Lung (tissue), 12 donors: ENCODE data around the gene GRIK2. TPM values are rescaled to one million over a fixed set of nuclear protein-coding genes. Genes with fewer than 3 reads are reported as not detected.

ENCODE experiments used
- ATAC-seq: fragments of 200-7000 bp; cut with Tn5 transposase; one replicate; pipeline ENCODE4 v1.9.1; 2020; ENCODE audit warnings: moderate number of reproducible peaks; ENCODE audit not compliant: insufficient read depth, low FRiP score
- DNase-seq, 3 donors: peaks; one replicate each; pipeline ENCODE4 v3.0.0-alpha.2; 2013 to 2017
- H3K27ac ChIP-seq, 2 donors: one replicate each; pipeline ENCODE4 v1.5.1; 2013; ENCODE audit warnings: mild to moderate bottlenecking in 2 of 2, moderate library complexity in 2 of 2, control low read depth in 1 of 2, inconsistent platforms in 1 of 2, low read depth in 1 of 2, low read length in 1 of 2
- H3K27me3 ChIP-seq, 3 donors: one replicate each; pipeline ENCODE4 v1.5.1; 2013; ENCODE audit warnings: low read length in 2 of 3; ENCODE audit not compliant: control insufficient read depth in 3 of 3, insufficient read depth in 3 of 3
- H3K36me3 ChIP-seq, 4 donors: one replicate each; pipeline ENCODE4 v1.5.1; 2013; ENCODE audit warnings: low read length in 4 of 4, mild to moderate bottlenecking in 1 of 4, moderate library complexity in 1 of 4; ENCODE audit not compliant: control insufficient read depth in 4 of 4, insufficient read depth in 4 of 4
- H3K4me1 ChIP-seq, 5 donors: one replicate each; pipeline ENCODE4 v1.5.1; 2013; ENCODE audit warnings: low read length in 5 of 5, mild to moderate bottlenecking in 2 of 5, moderate library complexity in 1 of 5; ENCODE audit not compliant: control insufficient read depth in 5 of 5, insufficient read depth in 5 of 5
- H3K4me3 ChIP-seq: one replicate; pipeline ENCODE4 v1.5.1; 2013; ENCODE audit warnings: mild to moderate bottlenecking, control low read depth, moderate library complexity
- H3K9ac ChIP-seq, 2 donors: one replicate each; pipeline ENCODE4 v1.5.1; 2013; ENCODE audit warnings: low read length in 2 of 2, control low read depth in 1 of 2; ENCODE audit not compliant: insufficient read depth in 1 of 2
- H3K9me3 ChIP-seq, 4 donors: one replicate each; pipeline ENCODE4 v1.5.1; 2013; ENCODE audit warnings: low read length in 3 of 4, mild to moderate bottlenecking in 1 of 4, moderate library complexity in 1 of 4; ENCODE audit not compliant: control insufficient read depth in 4 of 4, insufficient read depth in 3 of 4
- whole genome bisulfite sequencing, 2 donors: extraction: QIAGEN DNeasy Blood & Tissue Kit; methylation state at CpG; one replicate each; pipeline ENCODE4 v1.1.7; 2013; 5-methylcytosine and 5-hydroxymethylcytosine counted together
- polyA plus RNA-seq, 2 donors: library from polyadenylated mRNA; stranded (reverse); fragments of 200-250 nt; gene quantifications; one replicate each; pipeline ENCODE4 v1.2.1, GENCODE V29; 2013
- total RNA-seq, 2 donors: library from RNA; depleted of rRNA in 1 of 2; stranded (reverse); fragments of >200 nt in 1 of 2; gene quantifications; one replicate each; pipeline ENCODE4 v1.2.1, GENCODE V29; 2014 to 2021
- TF ChIP-seq, protein P1 (sequence below): IDR thresholded peaks from 2 replicates; pipeline ENCODE4 v1.5.1; 2012; ENCODE audit warnings: mild to moderate bottlenecking; ENCODE audit errors: control extremely low read depth, extremely low read depth
- donor health status: control.
- donor health status: control.
- donor health status: Bipolar disorder and iron deficiency.
- donor health status: healthy.
- donor health status: DM: yes; HTN: yes; CAD: no.

The GRIK2 gene
- total and polyA plus RNA-seq, 4 donors: 0.09 to 5.1 (median 0.67) TPM

DNA sequence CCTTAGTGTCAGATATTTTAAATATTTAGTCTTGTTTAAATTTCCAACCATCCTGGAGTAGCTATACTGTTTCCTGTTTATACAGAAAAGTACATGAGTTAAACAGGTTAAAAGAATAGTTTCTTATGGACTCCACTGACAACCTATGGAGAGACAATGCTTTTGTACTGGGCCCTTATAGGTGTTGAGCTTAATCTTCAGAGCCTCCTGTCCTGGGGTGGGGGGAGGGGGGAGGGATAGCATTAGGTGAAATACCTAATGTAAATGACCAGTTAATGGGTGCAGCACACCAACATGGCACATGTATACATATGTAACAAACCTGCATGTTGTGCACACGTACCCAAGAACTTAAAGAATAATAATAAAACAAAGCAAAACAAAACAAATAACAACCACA, 322.9 kb downstream of the GRIK2 start:
- Histone ChIP-seq H3K27me3 (no peaks in the 10 kb centered on the region), H3K36me3 (no peaks in the 10 kb centered on the region), H3K4me3 (no peak overlapping the region), H3K9ac (no peak overlapping the region), H3K4me1 (no peaks in the 10 kb centered on the region), H3K9me3 (no peaks in the 10 kb centered on the region), H3K27ac (no peak overlapping the region)
- no peak for ATAC-seq
- 64 to 90% methylated on average over 1 of the region's 1 CpG for WGBS, 2 donors
- TF ChIP-seq, protein P1, sequence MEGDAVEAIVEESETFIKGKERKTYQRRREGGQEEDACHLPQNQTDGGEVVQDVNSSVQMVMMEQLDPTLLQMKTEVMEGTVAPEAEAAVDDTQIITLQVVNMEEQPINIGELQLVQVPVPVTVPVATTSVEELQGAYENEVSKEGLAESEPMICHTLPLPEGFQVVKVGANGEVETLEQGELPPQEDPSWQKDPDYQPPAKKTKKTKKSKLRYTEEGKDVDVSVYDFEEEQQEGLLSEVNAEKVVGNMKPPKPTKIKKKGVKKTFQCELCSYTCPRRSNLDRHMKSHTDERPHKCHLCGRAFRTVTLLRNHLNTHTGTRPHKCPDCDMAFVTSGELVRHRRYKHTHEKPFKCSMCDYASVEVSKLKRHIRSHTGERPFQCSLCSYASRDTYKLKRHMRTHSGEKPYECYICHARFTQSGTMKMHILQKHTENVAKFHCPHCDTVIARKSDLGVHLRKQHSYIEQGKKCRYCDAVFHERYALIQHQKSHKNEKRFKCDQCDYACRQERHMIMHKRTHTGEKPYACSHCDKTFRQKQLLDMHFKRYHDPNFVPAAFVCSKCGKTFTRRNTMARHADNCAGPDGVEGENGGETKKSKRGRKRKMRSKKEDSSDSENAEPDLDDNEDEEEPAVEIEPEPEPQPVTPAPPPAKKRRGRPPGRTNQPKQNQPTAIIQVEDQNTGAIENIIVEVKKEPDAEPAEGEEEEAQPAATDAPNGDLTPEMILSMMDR: no peak
- no peak for DNase-seq

DNA sequence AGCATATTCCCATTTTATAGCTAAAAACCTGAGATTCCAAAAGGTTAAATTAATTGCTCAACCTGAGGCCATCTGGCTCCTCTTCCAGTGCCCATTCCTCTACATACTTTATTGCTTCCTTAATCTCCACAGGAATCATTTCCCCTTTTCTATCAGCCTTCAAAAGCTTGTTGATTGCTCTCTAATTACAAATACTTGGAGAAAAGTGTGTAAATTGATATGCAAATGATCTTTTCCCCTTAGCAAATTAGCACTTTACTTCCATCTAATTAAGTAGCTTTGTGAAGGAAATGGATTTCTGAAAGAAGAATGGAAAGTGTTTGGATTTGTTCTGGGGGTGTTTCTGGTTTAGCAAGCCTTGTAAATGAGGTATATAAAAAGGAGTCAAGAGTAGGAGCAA, 323.3 kb downstream of the GRIK2 start:
- DNase-seq (no peak), ATAC-seq (no peak)
- H3K36me3 ChIP-seq: no peaks in the 10 kb centered on the region
- no peak overlapping the region for H3K9ac ChIP-seq
- TF ChIP-seq, protein P1: no peak
- no peaks in the 10 kb centered on the region for H3K4me1 ChIP-seq
- no peaks in the 10 kb centered on the region for H3K9me3 ChIP-seq
- no peak overlapping the region for H3K27ac ChIP-seq
- H3K27me3 ChIP-seq: no peaks in the 10 kb centered on the region
- H3K4me3 ChIP-seq: no peak overlapping the region

DNA sequence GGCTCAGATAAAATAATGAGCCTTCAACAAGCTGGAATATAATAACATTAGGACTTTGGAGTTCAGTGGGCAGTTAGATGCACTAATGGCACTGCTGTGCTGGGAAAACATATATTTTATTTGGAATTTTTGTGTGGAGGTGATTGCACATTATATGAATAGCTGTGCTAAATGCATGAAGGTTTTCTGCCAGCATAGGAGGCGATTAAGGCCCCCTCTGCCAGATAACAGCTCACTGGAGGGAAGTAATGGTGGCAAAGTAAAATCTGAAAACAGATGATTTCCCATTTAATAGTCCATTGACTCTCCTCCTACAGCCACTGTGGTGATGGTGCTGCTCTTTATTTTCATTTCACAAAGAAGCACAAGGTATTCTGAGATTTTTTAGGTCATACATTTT, 326.0 kb downstream of the GRIK2 start:
- 67 to 73% methylated on average over 1 of the region's 1 CpG for WGBS, 2 donors
- TF ChIP-seq, protein P1: no peak
- Histone ChIP-seq H3K36me3 (no peaks in the 10 kb centered on the region), H3K4me1 (no peaks in the 10 kb centered on the region), H3K27ac (no peak overlapping the region), H3K9ac (no peak overlapping the region), H3K27me3 (no peaks in the 10 kb centered on the region), H3K4me3 (no peak overlapping the region), H3K9me3 (no peaks in the 10 kb centered on the region)
- DNase-seq (no peak), ATAC-seq (no peak)

DNA sequence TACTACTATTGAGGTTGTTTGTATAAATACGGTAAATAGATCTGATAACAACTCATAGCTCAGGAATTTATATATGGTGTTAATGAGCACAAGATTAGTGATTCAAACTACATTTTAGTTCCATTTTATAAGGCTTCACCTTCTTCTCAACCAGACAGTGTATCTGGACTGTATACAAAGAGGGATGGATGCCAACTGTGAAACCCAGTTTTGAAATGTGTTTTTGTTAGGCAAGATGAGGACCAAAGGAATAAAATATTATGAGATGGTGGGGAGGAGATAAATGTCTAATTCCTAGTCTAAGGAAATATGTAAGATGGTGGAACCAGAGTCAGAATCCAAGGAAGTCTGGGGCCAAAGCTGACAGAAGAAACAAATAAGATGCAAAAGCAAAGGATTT, 329.0 kb downstream of the GRIK2 start:
- no peak overlapping the region for H3K27ac ChIP-seq
- no peak for DNase-seq
- no peak overlapping the region for H3K9ac ChIP-seq
- ATAC-seq: no peak
- 88% methylated on average over 1 of the region's 1 CpG for WGBS, 2 donors
- TF ChIP-seq, protein P1: no peak
- no peak overlapping the region for H3K4me3 ChIP-seq
- no peaks in the 10 kb centered on the region for H3K4me1 ChIP-seq
- H3K36me3 ChIP-seq: no peaks in the 10 kb centered on the region
- no peaks in the 10 kb centered on the region for H3K27me3 ChIP-seq
- H3K9me3 ChIP-seq: no peaks in the 10 kb centered on the region
